ENCODE measurements around the gene AGAP6.
"Not testable (repeated sequence)": the region's sequence is repeated elsewhere in the genome, so short reads cannot be mapped to it uniquely, and the experiment has no call there.

Gene AGAP6

GRCh38 chr10:50015596-50016220 is 27.5 kb downstream of the AGAP6 start:
- not testable (repeated sequence) for H3K79me2 ChIP-seq (ENCODE audit: control insufficient read depth, low read length); H3F3A ChIP-seq (ENCODE audit: control insufficient read depth, insufficient read depth)

GRCh38 chr10:50016926-50017325 is 28.7 kb downstream of the AGAP6 start:
- not testable (repeated sequence) for H3K9me2 ChIP-seq (replicated peaks; ENCODE audit: control insufficient read depth, low read length); H3K9me3 ChIP-seq (ENCODE audit: control insufficient read depth, insufficient read depth, low read length); H4K20me1 ChIP-seq (ENCODE audit: control insufficient read depth, insufficient read depth, low read depth, low read length); H3K4me2 ChIP-seq (ENCODE audit: low read length); H3K79me2 ChIP-seq (ENCODE audit: control insufficient read depth, low read length); H3K27me3 ChIP-seq (ENCODE audit: control insufficient read depth, low read length); H3F3A ChIP-seq (ENCODE audit: control insufficient read depth, insufficient read depth); H3K4me3 ChIP-seq (ENCODE audit: low read length); H3K4me1 ChIP-seq (ENCODE audit: control insufficient read depth, low read length); H3K27ac ChIP-seq (ENCODE audit: low read depth, low read length); H3K36me3 ChIP-seq (ENCODE audit: control insufficient read depth, low read length)

More at GRCh38 chr10:50015596-50016220, 27.5 kb downstream of the AGAP6 start:
- not testable (repeated sequence) for H3K27ac ChIP-seq (ENCODE audit: low read depth, low read length); H3K9me3 ChIP-seq (ENCODE audit: control insufficient read depth, insufficient read depth, low read length); H3K4me1 ChIP-seq (ENCODE audit: control insufficient read depth, low read length); H3K9me2 ChIP-seq (replicated peaks; ENCODE audit: control insufficient read depth, low read length); H3K4me2 ChIP-seq (ENCODE audit: low read length); H3K36me3 ChIP-seq (ENCODE audit: control insufficient read depth, low read length); H3K27me3 ChIP-seq (ENCODE audit: control insufficient read depth, low read length); H3K4me3 ChIP-seq (ENCODE audit: low read length); H4K20me1 ChIP-seq (ENCODE audit: control insufficient read depth, insufficient read depth, low read depth, low read length)

DNA sequence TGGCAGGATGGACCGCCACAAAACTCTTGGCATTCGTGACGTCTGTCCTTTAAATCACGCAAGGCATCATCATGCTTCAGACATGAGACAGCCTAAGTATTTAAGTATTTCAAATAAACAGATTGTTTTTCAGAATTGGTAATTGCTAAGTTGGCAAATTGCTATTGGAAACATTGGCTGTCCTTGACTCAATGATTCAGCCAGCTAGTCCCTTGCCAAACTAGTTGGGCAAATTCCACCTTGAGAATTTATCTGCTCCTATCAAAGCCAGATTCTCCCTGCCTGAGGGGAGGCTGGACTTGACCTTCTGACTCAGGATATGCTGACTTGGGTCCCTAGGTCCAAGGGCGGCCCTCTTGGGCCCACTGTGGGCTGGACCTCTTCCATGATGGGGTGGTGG is 29.4 kb downstream of the AGAP6 start:
- not testable (repeated sequence) for H4K20me1 ChIP-seq (ENCODE audit: control insufficient read depth, insufficient read depth, low read depth, low read length); H3K4me3 ChIP-seq (ENCODE audit: low read length); H3K36me3 ChIP-seq (ENCODE audit: control insufficient read depth, low read length); H3K79me2 ChIP-seq (ENCODE audit: control insufficient read depth, low read length); H3K27ac ChIP-seq (ENCODE audit: low read depth, low read length); H3K27me3 ChIP-seq (ENCODE audit: control insufficient read depth, low read length); H3F3A ChIP-seq (ENCODE audit: control insufficient read depth, insufficient read depth); H3K4me2 ChIP-seq (ENCODE audit: low read length); H3K9me3 ChIP-seq (ENCODE audit: control insufficient read depth, insufficient read depth, low read length); H3K4me1 ChIP-seq (ENCODE audit: control insufficient read depth, low read length); H3K9me2 ChIP-seq (replicated peaks; ENCODE audit: control insufficient read depth, low read length)

DNA sequence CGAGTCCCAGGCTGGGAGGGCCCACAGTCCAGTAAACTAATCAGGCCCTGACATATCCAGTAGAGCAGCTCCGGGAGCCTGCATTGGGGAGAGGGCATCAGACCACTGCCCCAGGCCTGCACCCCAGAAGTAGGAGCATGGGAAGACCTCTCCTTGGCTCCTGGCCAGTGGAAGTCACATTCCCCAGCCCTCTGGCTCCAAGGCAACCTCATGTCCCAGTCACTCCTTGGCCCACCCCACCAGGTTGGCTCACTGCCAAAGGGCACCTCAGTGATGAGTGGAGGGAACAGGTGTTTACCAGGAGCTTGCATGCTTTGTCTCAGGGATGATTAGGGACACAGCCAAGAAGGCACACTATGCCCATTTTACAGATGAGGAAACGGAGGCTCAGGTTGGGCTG is 31.1 kb downstream of the AGAP6 start:
- H3K4me3 ChIP-seq (ENCODE audit: low read length); H3K79me2 ChIP-seq (ENCODE audit: control insufficient read depth, low read length); H4K20me1 ChIP-seq (ENCODE audit: control insufficient read depth, insufficient read depth, low read depth, low read length); H3K9me2 ChIP-seq (replicated peaks; ENCODE audit: control insufficient read depth, low read length); H3K27ac ChIP-seq (ENCODE audit: low read depth, low read length); H3K4me2 ChIP-seq (ENCODE audit: low read length); H3K9me3 ChIP-seq (ENCODE audit: control insufficient read depth, insufficient read depth, low read length); H3K27me3 ChIP-seq (ENCODE audit: control insufficient read depth, low read length); H3K4me1 ChIP-seq (ENCODE audit: control insufficient read depth, low read length); H3F3A ChIP-seq (ENCODE audit: control insufficient read depth, insufficient read depth); H3K36me3 ChIP-seq (ENCODE audit: control insufficient read depth, low read length): not testable (repeated sequence)

GRCh38 chr10:50020451-50021024 is 32.3 kb downstream of the AGAP6 start:
- H4K20me1 ChIP-seq (ENCODE audit: control insufficient read depth, insufficient read depth, low read depth, low read length); H3K9me3 ChIP-seq (ENCODE audit: control insufficient read depth, insufficient read depth, low read length); H3K36me3 ChIP-seq (ENCODE audit: control insufficient read depth, low read length): not testable (repeated sequence)

DNA sequence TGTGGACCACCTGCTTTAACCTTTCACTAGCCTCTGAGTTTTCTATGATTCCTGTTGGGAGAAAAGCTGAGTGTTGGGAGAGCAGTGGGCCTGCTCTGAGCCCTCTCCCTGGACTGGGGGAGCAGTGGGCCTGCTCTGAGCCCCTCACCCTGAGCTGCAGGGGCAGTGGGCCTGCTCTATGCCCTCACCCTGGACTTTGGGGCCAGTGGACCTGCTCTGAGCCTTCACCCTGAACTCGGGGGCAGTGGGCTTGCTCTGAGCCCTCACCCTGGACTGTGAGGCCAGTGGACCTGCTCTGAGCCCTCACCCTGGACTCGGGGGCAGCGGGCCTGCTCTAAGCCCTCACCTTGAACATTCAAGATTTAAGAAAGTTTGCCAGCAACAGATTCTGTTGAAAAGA is 33.4 kb downstream of the AGAP6 start:
- no peak overlapping the region for H3K27ac ChIP-seq (ENCODE audit: low read depth, low read length)
- H3K36me3 ChIP-seq (ENCODE audit: control insufficient read depth, low read length) = no peaks in the 10 kb centered on the region
- H3K79me2 ChIP-seq (ENCODE audit: control insufficient read depth, low read length) = no peaks in the 10 kb centered on the region
- H3K4me1 ChIP-seq (ENCODE audit: control insufficient read depth, low read length) = no peaks in the 10 kb centered on the region
- no peaks in the 10 kb centered on the region for H3K9me2 ChIP-seq (replicated peaks; ENCODE audit: control insufficient read depth, low read length)
- H3K27me3 ChIP-seq (ENCODE audit: control insufficient read depth, low read length) = no peaks in the 10 kb centered on the region
- no peaks in the 10 kb centered on the region for H4K20me1 ChIP-seq (ENCODE audit: control insufficient read depth, insufficient read depth, low read depth, low read length)
- no peaks in the 10 kb centered on the region for H3K9me3 ChIP-seq (ENCODE audit: control insufficient read depth, insufficient read depth, low read length)
- H3K4me2 ChIP-seq (ENCODE audit: low read length) = no peak overlapping the region
- no peak for TF ChIP-seq EZH2phosphoT487 (IDR thresholded peaks at IDR 0.05; ENCODE audit: borderline replicate concordance, low read length)
- no peaks in the 10 kb centered on the region for H3F3A ChIP-seq (ENCODE audit: control insufficient read depth, insufficient read depth)
- H3K4me3 ChIP-seq (ENCODE audit: low read length) = no peak overlapping the region

More at GRCh38 chr10:50020451-50021024, 32.3 kb downstream of the AGAP6 start:
- H3K4me2 ChIP-seq (ENCODE audit: low read length); H3K79me2 ChIP-seq (ENCODE audit: control insufficient read depth, low read length); H3K27ac ChIP-seq (ENCODE audit: low read depth, low read length); H3F3A ChIP-seq (ENCODE audit: control insufficient read depth, insufficient read depth); H3K4me1 ChIP-seq (ENCODE audit: control insufficient read depth, low read length); H3K9me2 ChIP-seq (replicated peaks; ENCODE audit: control insufficient read depth, low read length); H3K27me3 ChIP-seq (ENCODE audit: control insufficient read depth, low read length); H3K4me3 ChIP-seq (ENCODE audit: low read length): not testable (repeated sequence)

DNA sequence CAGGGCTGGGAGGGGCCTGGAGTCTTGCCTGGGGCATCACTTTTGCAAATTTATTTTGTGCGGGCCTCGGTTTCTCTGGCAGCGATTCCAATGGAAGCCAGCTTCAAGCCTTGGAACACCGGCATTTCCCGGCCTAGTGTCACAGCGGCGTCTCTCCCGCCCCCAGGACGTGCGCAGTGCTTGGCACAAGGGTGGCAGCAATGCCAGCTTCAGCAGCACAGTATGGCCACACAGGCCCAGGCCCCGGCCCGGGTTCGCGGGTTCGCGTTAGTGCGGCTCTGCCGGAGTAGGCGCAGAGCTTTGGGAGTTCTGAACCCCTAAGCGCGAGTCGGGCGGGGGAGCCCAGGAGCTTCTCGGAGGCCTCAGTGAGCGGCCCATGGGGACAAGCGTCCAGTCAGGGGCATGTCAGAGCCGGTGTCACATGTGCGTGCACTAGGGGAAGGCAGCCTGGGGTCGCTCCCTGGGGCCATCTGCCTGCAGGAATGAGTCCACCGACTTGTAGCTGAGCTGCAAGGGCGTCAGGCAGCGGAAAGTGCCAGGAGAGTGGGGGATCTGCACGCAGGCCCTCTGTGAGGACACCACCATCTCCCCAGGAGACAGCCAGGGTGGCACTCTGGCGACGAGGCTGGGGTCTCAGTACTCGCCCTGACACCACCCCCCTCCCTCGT is 36.6 kb downstream of the AGAP6 start:
- H3F3A ChIP-seq (ENCODE audit: control insufficient read depth, insufficient read depth); H3K36me3 ChIP-seq (ENCODE audit: control insufficient read depth, low read length); H3K4me3 ChIP-seq (ENCODE audit: low read length); H4K20me1 ChIP-seq (ENCODE audit: control insufficient read depth, insufficient read depth, low read depth, low read length); H3K27me3 ChIP-seq (ENCODE audit: control insufficient read depth, low read length); H3K27ac ChIP-seq (ENCODE audit: low read depth, low read length); H3K9me2 ChIP-seq (replicated peaks; ENCODE audit: control insufficient read depth, low read length); H3K79me2 ChIP-seq (ENCODE audit: control insufficient read depth, low read length); H3K9me3 ChIP-seq (ENCODE audit: control insufficient read depth, insufficient read depth, low read length); H3K4me2 ChIP-seq (ENCODE audit: low read length); H3K4me1 ChIP-seq (ENCODE audit: control insufficient read depth, low read length): not testable (repeated sequence)
